Upper lobe of left lung (tissue), 6 donors: ENCODE data around the gene SNX10. TPM values are rescaled to one million over a fixed set of nuclear protein-coding genes. Genes with fewer than 3 reads are reported as not detected.

Source experiments
- ATAC-seq, 2 donors: fragments of 200-7000 bp; cut with Tn5 transposase; one replicate each; pipeline ENCODE4 v1.9.1; 2022; ENCODE audit warnings: mild to moderate bottlenecking in 2 of 2, moderate library complexity in 2 of 2; ENCODE audit not compliant: low FRiP score in 2 of 2
- DNase-seq, 2 donors: peaks; one replicate each; pipeline ENCODE4 v3.0.0-alpha.2; 2019 to 2020
- H3K27ac ChIP-seq, 4 donors: fragments of 200-600 bp; sonication (generic); one replicate each; pipeline ENCODE4 v1.5.1; 2016 to 2019
- H3K27me3 ChIP-seq, 4 donors: fragments of 200-600 bp; sonication (generic); one replicate each; pipeline ENCODE4 v1.5.1; 2017 to 2019
- H3K36me3 ChIP-seq, 4 donors: fragments of 200-600 bp; sonication (generic); one replicate each; pipeline ENCODE4 v1.5.1; 2016 to 2019
- H3K4me1 ChIP-seq, 4 donors: fragments of 200-600 bp; sonication (generic); one replicate each; pipeline ENCODE4 v1.5.1; 2018 to 2019
- H3K4me3 ChIP-seq, 4 donors: fragments of 200-600 bp; sonication (generic); one replicate each; pipeline ENCODE4 v1.5.1; 2017 to 2019; ENCODE audit warnings: mild to moderate bottlenecking in 2 of 4, moderate library complexity in 1 of 4
- H3K9me3 ChIP-seq, 4 donors: fragments of 200-600 bp; sonication (generic); one replicate each; pipeline ENCODE4 v1.5.1; 2018 to 2019
- EP300 ChIP-seq, 4 donors: sonication (generic); formaldehyde crosslinking; IDR thresholded peaks; one replicate each; pipeline ENCODE4 v1.5.1; 2017; ENCODE audit warnings: antibody characterized with exemption in 4 of 4, control low read depth in 2 of 4
- POLR2A ChIP-seq, 4 donors: fragments of 450-650 bp; IDR thresholded peaks; one replicate each; pipeline ENCODE4 v1.5.1; 2016 to 2017; ENCODE audit warnings: antibody characterized with exemption in 4 of 4, mild to moderate bottlenecking in 2 of 4
- POLR2AphosphoS5 ChIP-seq, 2 donors: sonication (generic); formaldehyde crosslinking; IDR thresholded peaks; one replicate each; pipeline ENCODE4 v1.5.1; 2017; ENCODE audit warnings: antibody characterized with exemption in 2 of 2
- WGBS, 2 donors: methylation state at CpG; one replicate each; pipeline ENCODE4 v1.1.5; 2017 to 2018; 5-methylcytosine and 5-hydroxymethylcytosine counted together
- total RNA-seq, 6 donors: library from RNA; depleted of rRNA in 4 of 6; stranded (reverse); fragments of >200 nt in 4 of 6; gene quantifications; one replicate each; pipeline versions ENCODE4 v1.1.0 to v1.2.1, GENCODE V29; 2016 to 2021
- TF ChIP-seq, protein P1 (sequence below), 6 experiments: fragments of 450-650 bp in 4 of 6; fragments of 200-600 bp in 2 of 6; sonication (generic) in 2 of 6; IDR thresholded peaks; one replicate each; pipeline ENCODE4 v1.5.1; 2016 to 2019; ENCODE audit warnings: antibody characterized with exemption in 6 of 6
- donor health status: DM: no; HTN: no; CAD: no; lungs with moderate emphysema.
- donor health status: DM: no; HTN: yes; CAD: no; lungs with severe emphysema.

The SNX10 gene
- total RNA-seq, 6 donors from 2014 or later: 24.1 to 78.6 (median 36.4) TPM

GRCh38 chr7:26343320-26343832, 51.7 kb downstream of the SNX10 start:
- 89% methylated on average over 10 of the region's 10 CpGs for WGBS, 2 donors
- TF ChIP-seq EP300 (IDR thresholded peaks at IDR 0.05) (no peak), POLR2A (IDR thresholded peaks at IDR 0.05) (no peak), POLR2AphosphoS5 (IDR thresholded peaks at IDR 0.05) (no peak)
- TF ChIP-seq, protein P1, sequence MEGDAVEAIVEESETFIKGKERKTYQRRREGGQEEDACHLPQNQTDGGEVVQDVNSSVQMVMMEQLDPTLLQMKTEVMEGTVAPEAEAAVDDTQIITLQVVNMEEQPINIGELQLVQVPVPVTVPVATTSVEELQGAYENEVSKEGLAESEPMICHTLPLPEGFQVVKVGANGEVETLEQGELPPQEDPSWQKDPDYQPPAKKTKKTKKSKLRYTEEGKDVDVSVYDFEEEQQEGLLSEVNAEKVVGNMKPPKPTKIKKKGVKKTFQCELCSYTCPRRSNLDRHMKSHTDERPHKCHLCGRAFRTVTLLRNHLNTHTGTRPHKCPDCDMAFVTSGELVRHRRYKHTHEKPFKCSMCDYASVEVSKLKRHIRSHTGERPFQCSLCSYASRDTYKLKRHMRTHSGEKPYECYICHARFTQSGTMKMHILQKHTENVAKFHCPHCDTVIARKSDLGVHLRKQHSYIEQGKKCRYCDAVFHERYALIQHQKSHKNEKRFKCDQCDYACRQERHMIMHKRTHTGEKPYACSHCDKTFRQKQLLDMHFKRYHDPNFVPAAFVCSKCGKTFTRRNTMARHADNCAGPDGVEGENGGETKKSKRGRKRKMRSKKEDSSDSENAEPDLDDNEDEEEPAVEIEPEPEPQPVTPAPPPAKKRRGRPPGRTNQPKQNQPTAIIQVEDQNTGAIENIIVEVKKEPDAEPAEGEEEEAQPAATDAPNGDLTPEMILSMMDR (IDR thresholded peaks at IDR 0.05): no peak
- DNase-seq (no peak), ATAC-seq (no peak)
- no peak overlapping the region for H3K27ac ChIP-seq
- no peaks in the 10 kb centered on the region for H3K36me3 ChIP-seq
- no peaks in the 10 kb centered on the region for H3K27me3 ChIP-seq
- no peaks in the 10 kb centered on the region for H3K9me3 ChIP-seq
- H3K4me3 ChIP-seq: no peak overlapping the region
- peaks cover 0 to 2% (median 0%) of the 10 kb centered on the region in 4 donors for H3K4me1 ChIP-seq

- no peaks in the 10 kb centered on the region for H3K36me3 ChIP-seq
- no peak overlapping the region for H3K27ac ChIP-seq
- peaks cover 0 to 4% (median 0%) of the 10 kb centered on the region in 4 donors for H3K4me1 ChIP-seq
- ATAC-seq (no peak), DNase-seq (no peak)
- 84 to 90% methylated on average over 2 of the region's 2 CpGs for WGBS, 2 donors
- H3K27me3 ChIP-seq: no peaks in the 10 kb centered on the region
- H3K9me3 ChIP-seq: no peaks in the 10 kb centered on the region
- H3K4me3 ChIP-seq: no peak overlapping the region
- TF ChIP-seq, protein P1 (IDR thresholded peaks at IDR 0.05): no peak
- no peak for TF ChIP-seq POLR2AphosphoS5 (IDR thresholded peaks at IDR 0.05)
- TF ChIP-seq EP300 (IDR thresholded peaks at IDR 0.05): no peak
- no peak for TF ChIP-seq POLR2A (IDR thresholded peaks at IDR 0.05)
Measured at GRCh38 chr7:26343837-26344236, 52.2 kb downstream of the SNX10 start.

GRCh38 chr7:26345202-26345601, 53.5 kb downstream of the SNX10 start:
- WGBS, 2 donors: 84 to 96% methylated on average over 9 of the region's 9 CpGs
- no peak for ATAC-seq
- no peak overlapping the region for H3K27ac ChIP-seq
- H3K27me3 ChIP-seq: no peaks in the 10 kb centered on the region
- no peaks in the 10 kb centered on the region for H3K9me3 ChIP-seq
- DNase-seq: no peak
- peaks cover 0 to 4% (median 0%) of the 10 kb centered on the region in 4 donors for H3K4me1 ChIP-seq
- TF ChIP-seq POLR2A (IDR thresholded peaks at IDR 0.05): no peak
- TF ChIP-seq, protein P1 (IDR thresholded peaks at IDR 0.05): no peak
- TF ChIP-seq POLR2AphosphoS5 (IDR thresholded peaks at IDR 0.05): no peak
- TF ChIP-seq EP300 (IDR thresholded peaks at IDR 0.05): no peak
- H3K36me3 ChIP-seq: no peaks in the 10 kb centered on the region
- no peak overlapping the region for H3K4me3 ChIP-seq

- 90 to 100% methylated on average over 3 to 9 of the region's 9 CpGs for WGBS, 2 donors
- ATAC-seq: no peak
- Histone ChIP-seq H3K9me3 (no peaks in the 10 kb centered on the region), H3K4me1 (peaks cover 0 to 4% (median 0%) of the 10 kb centered on the region in 4 donors), H3K27ac (no peak overlapping the region), H3K4me3 (no peak overlapping the region), H3K27me3 (no peaks in the 10 kb centered on the region), H3K36me3 (no peaks in the 10 kb centered on the region)
- TF ChIP-seq EP300 (IDR thresholded peaks at IDR 0.05) (no peak), POLR2AphosphoS5 (IDR thresholded peaks at IDR 0.05) (no peak), POLR2A (IDR thresholded peaks at IDR 0.05) (no peak)
- TF ChIP-seq, protein P1 (IDR thresholded peaks at IDR 0.05): no peak
- DNase-seq: peak in 1 of 2 donors; percentile 21
Measured at GRCh38 chr7:26345837-26346236, 54.2 kb downstream of the SNX10 start.

GRCh38 chr7:26346611-26347203, 55.0 kb downstream of the SNX10 start:
- no peak overlapping the region for H3K4me3 ChIP-seq
- TF ChIP-seq POLR2A (IDR thresholded peaks at IDR 0.05) (no peak), EP300 (IDR thresholded peaks at IDR 0.05) (no peak), POLR2AphosphoS5 (IDR thresholded peaks at IDR 0.05) (no peak)
- TF ChIP-seq, protein P1 (IDR thresholded peaks at IDR 0.05): no peak
- 71 to 90% methylated on average over 6 to 7 of the region's 7 CpGs for WGBS, 2 donors
- DNase-seq: peak; percentile 25 to 29
- H3K27me3 ChIP-seq: no peaks in the 10 kb centered on the region
- peak; percentile 29 to 76 for ATAC-seq
- H3K27ac ChIP-seq: no peak overlapping the region
- H3K36me3 ChIP-seq: no peaks in the 10 kb centered on the region
- H3K9me3 ChIP-seq: no peaks in the 10 kb centered on the region
- H3K4me1 ChIP-seq: peaks cover 0 to 4% (median 0%) of the 10 kb centered on the region in 4 donors
